ENCODE measurements around the gene DOK4. TPM values are rescaled to one million over a fixed set of nuclear protein-coding genes. Genes with fewer than 3 reads are reported as not detected.
"Not testable (repeated sequence)": the region's sequence is repeated elsewhere in the genome, so short reads cannot be mapped to it uniquely, and the experiment has no call there.

DOK4 gene
- total RNA-seq, 2 donors from 2014 or later, result 17.9 to 22.1 TPM

DNA sequence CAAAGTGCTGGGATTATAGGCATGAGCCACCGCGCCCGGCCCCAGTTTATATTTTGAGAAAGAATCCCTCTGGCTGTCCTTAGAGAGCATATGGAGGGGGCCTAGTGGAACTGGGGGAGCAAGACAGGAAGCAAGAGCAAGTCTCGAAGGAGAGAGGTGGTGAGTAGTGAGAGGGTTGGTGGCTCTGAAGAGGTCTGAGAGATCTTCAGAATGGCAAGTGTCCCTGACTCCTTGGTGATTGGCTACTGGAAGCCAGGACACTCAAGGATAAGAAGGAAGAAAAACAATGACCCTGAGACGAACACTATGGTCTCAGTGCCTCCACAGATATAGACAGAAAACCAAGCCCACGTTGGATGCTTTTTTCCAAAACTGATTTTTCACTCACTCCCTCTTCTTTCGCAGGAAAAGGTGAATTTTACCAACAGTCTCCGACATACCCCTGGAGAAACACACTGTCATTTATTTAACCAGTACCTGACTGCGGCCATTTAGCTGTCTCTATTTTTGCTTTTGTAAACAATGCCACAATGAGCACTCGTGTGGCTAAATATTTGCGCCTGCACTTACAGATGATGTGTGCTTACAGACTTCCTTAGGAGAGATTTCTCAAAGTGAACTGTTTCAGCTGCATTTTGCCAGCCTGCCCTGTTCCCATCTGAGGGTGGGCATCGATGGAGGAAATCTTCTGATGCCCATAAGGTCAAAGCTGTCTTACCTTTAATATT is 15.9 kb upstream of the DOK4 start:
- Mint-ChIP-seq H3K27ac (no peak overlapping the region), H3K4me1 (peaks cover 15% of the 10 kb centered on the region), H3K36me3 (ENCODE audit: low read depth) (no peaks in the 10 kb centered on the region), H3K27me3 (ENCODE audit: insufficient read depth) (peaks cover 3% of the 10 kb centered on the region), H3K9me3 (no peaks in the 10 kb centered on the region), H3K4me3 (no peak overlapping the region)
- Histone ChIP-seq H3K4me3 (ENCODE audit: low read length) (no peak overlapping the region), H3K27me3 (ENCODE audit: control insufficient read depth, insufficient read depth, low read length, poor library complexity, severe bottlenecking) (no peaks in the 10 kb centered on the region), H3K9ac (ENCODE audit: extremely low read depth, low read length, poor library complexity, severe bottlenecking) (no peak overlapping the region), H3K9me3 (ENCODE audit: control insufficient read depth, low read length) (no peaks in the 10 kb centered on the region), H3K27ac (ENCODE audit: low read depth, low read length) (no peak overlapping the region), H3K36me3 (ENCODE audit: control insufficient read depth, insufficient read depth, low read length) (no peaks in the 10 kb centered on the region), H3K4me1 (ENCODE audit: control insufficient read depth, insufficient read depth, low read length) (no peaks in the 10 kb centered on the region)
- 82 to 91% methylated on average over 11 to 12 of the region's 12 CpGs for WGBS, 2 experiments (ENCODE audit: insufficient coverage in 1 of 2, insufficient read length in 1 of 2)
- DNase-seq, result no peak
- TF ChIP-seq, protein P1, sequence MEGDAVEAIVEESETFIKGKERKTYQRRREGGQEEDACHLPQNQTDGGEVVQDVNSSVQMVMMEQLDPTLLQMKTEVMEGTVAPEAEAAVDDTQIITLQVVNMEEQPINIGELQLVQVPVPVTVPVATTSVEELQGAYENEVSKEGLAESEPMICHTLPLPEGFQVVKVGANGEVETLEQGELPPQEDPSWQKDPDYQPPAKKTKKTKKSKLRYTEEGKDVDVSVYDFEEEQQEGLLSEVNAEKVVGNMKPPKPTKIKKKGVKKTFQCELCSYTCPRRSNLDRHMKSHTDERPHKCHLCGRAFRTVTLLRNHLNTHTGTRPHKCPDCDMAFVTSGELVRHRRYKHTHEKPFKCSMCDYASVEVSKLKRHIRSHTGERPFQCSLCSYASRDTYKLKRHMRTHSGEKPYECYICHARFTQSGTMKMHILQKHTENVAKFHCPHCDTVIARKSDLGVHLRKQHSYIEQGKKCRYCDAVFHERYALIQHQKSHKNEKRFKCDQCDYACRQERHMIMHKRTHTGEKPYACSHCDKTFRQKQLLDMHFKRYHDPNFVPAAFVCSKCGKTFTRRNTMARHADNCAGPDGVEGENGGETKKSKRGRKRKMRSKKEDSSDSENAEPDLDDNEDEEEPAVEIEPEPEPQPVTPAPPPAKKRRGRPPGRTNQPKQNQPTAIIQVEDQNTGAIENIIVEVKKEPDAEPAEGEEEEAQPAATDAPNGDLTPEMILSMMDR (conservative IDR thresholded peaks at IDR 0.05), result no peak

DNA sequence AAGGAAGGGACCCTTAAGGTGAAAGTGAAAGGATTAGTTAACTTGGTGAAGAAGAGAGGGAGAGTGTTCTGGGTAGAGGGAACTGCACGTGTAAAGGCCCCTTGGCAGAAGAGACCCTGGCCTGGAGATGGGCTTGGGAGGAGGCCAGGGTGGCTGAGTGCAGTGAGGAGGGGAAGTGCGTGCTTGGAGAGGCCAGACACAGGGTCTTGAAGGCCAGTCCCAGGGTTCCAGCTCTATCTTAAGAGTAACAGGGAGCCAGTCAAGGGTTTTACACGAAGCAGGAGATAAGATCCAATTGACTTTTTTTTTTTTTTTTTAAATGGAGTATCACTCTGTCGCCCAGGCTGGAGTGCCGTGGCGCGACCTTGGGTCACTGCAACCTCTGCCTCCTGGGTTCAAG is 15.2 kb upstream of the DOK4 start:
- no peaks in the 10 kb centered on the region for H3K4me1 ChIP-seq (ENCODE audit: control insufficient read depth, insufficient read depth, low read length)
- DNase-seq, result no peak
- H3K36me3 ChIP-seq (ENCODE audit: control insufficient read depth, insufficient read depth, low read length), result no peaks in the 10 kb centered on the region
- Mint-ChIP-seq H3K27me3 (ENCODE audit: insufficient read depth) (peaks cover 3% of the 10 kb centered on the region), H3K36me3 (ENCODE audit: low read depth) (no peaks in the 10 kb centered on the region), H3K27ac (no peak overlapping the region), H3K4me3 (no peak overlapping the region), H3K9me3 (no peaks in the 10 kb centered on the region), H3K4me1 (peaks cover 15% of the 10 kb centered on the region)
- WGBS, 2 experiments (ENCODE audit: insufficient coverage in 1 of 2, insufficient read length in 1 of 2), result 85 to 90% methylated on average over 5 to 7 of the region's 7 CpGs
- H3K4me3 ChIP-seq (ENCODE audit: low read length), result no peak overlapping the region
- H3K9me3 ChIP-seq (ENCODE audit: control insufficient read depth, low read length), result no peaks in the 10 kb centered on the region
- no peaks in the 10 kb centered on the region for H3K27me3 ChIP-seq (ENCODE audit: control insufficient read depth, insufficient read depth, low read length, poor library complexity, severe bottlenecking)
- H3K27ac ChIP-seq (ENCODE audit: low read depth, low read length), result no peak overlapping the region
- H3K9ac ChIP-seq (ENCODE audit: extremely low read depth, low read length, poor library complexity, severe bottlenecking), result no peak overlapping the region
- TF ChIP-seq, protein P1 (conservative IDR thresholded peaks at IDR 0.05), result no peak

DNA sequence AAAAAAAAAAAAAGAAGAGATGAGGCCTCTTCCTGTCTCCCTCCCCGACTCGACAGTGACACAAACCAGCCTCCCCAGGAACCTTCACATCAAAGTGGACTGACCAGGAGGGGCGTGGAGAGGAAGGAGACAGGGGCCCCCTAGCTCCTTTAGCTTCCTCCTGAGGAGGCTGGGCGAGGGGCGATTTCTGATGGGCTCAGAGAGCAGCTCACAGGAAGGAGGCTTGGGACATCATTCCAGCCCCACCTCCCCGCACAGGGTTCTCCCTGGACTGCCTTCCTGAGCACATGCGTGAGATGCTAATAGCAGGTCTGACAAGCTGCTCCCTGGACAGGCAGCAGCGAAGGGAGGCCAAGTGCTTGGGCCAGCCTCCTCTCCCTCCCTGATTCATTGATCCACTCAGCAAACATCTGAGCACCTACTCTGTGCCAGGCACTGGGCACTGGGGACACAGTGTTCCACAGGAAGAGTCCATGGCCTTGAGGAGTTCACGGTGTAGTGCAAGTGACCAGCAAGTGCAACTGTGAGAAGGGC is 14.4 kb upstream of the DOK4 start:
- Mint-ChIP-seq H3K27me3 (ENCODE audit: insufficient read depth) (peaks cover 3% of the 10 kb centered on the region), H3K27ac (no peak overlapping the region), H3K4me1 (peaks cover 15% of the 10 kb centered on the region), H3K36me3 (ENCODE audit: low read depth) (no peaks in the 10 kb centered on the region), H3K9me3 (no peaks in the 10 kb centered on the region), H3K4me3 (no peak overlapping the region)
- Histone ChIP-seq H3K9me3 (ENCODE audit: control insufficient read depth, low read length) (no peaks in the 10 kb centered on the region), H3K9ac (ENCODE audit: extremely low read depth, low read length, poor library complexity, severe bottlenecking) (no peak overlapping the region), H3K4me1 (ENCODE audit: control insufficient read depth, insufficient read depth, low read length) (no peaks in the 10 kb centered on the region), H3K27me3 (ENCODE audit: control insufficient read depth, insufficient read depth, low read length, poor library complexity, severe bottlenecking) (no peaks in the 10 kb centered on the region), H3K4me3 (ENCODE audit: low read length) (no peak overlapping the region), H3K36me3 (ENCODE audit: control insufficient read depth, insufficient read depth, low read length) (no peaks in the 10 kb centered on the region), H3K27ac (ENCODE audit: low read depth, low read length) (no peak overlapping the region)
- DNase-seq, result no peak
- WGBS, 2 experiments (ENCODE audit: insufficient coverage in 1 of 2, insufficient read length in 1 of 2), result 81 to 89% methylated on average over 4 to 9 of the region's 9 CpGs
- TF ChIP-seq, protein P1 (conservative IDR thresholded peaks at IDR 0.05), result no peak

DNA sequence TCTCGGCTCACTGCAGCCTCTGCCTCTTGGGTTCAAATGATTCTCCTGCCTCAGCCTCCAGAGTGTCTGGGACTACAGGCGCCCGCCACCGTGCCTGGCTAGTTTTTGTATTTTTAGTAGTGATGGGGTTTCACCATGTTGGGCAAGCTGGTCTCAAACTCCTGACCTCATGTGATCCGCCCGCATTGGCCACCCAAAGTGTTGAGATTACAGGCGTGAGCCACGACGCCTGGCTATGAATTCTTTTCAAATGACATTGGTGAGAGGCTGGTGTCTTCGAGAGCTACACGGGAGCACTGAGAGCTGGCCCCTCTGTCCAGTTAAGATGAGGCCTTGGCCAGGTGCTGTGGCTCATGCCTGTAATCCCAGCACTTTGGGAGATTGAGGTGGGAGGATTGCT is 13.6 kb upstream of the DOK4 start:
- not testable (repeated sequence) for H3K36me3 Mint-ChIP-seq (ENCODE audit: low read depth); H3K9ac ChIP-seq (ENCODE audit: extremely low read depth, low read length, poor library complexity, severe bottlenecking)
- 92 to 100% methylated on average over 2 to 11 of the region's 11 CpGs for WGBS, 2 experiments (ENCODE audit: insufficient coverage in 1 of 2, insufficient read length in 1 of 2)

More for the DNA sequence above, 13.6 kb upstream of the DOK4 start:
- not testable (repeated sequence) for H3K27ac ChIP-seq (ENCODE audit: low read depth, low read length); H3K27ac Mint-ChIP-seq; DNase-seq; H3K9me3 Mint-ChIP-seq; H3K27me3 ChIP-seq (ENCODE audit: control insufficient read depth, insufficient read depth, low read length, poor library complexity, severe bottlenecking); H3K4me1 ChIP-seq (ENCODE audit: control insufficient read depth, insufficient read depth, low read length); H3K36me3 ChIP-seq (ENCODE audit: control insufficient read depth, insufficient read depth, low read length); H3K4me3 Mint-ChIP-seq; H3K4me3 ChIP-seq (ENCODE audit: low read length); H3K9me3 ChIP-seq (ENCODE audit: control insufficient read depth, low read length); H3K27me3 Mint-ChIP-seq (ENCODE audit: insufficient read depth)
- H3K4me1 Mint-ChIP-seq, result peaks cover 15% of the 10 kb centered on the region
